ENCODE data around the gene SUN2. TPM values are rescaled to one million over a fixed set of nuclear protein-coding genes. Genes with fewer than 3 reads are reported as not detected.

Gene SUN2
- total RNA-seq, 1 experiment from 2014 or later, result 23.3 TPM

- H2AFZ ChIP-seq (ENCODE audit: low read length), result no peak overlapping the region
- peaks cover 44% of the 10 kb centered on the region for H3K4me1 ChIP-seq (ENCODE audit: low read length)
- H3K4me3 ChIP-seq (ENCODE audit: low read length), result peak overlapping the region; percentile 19; the same call in 1 of the 2 replicates
- peaks cover 41% of the 10 kb centered on the region for H4K20me1 ChIP-seq (ENCODE audit: insufficient read depth, low read depth, low read length)
- H3K9ac ChIP-seq (ENCODE audit: low read length), result 0 out of 2 replicates have a peak overlapping the region, but pooled peaks have one; percentile 5
- H3K36me3 ChIP-seq (ENCODE audit: insufficient read depth, low read length), result peaks cover 12% of the 10 kb centered on the region; the same call in 1 of the 2 replicates
- H3K27me3 ChIP-seq (ENCODE audit: low read length), result no peaks in the 10 kb centered on the region
- H3K27ac ChIP-seq (ENCODE audit: low read length), result peak overlapping the region; percentile 56
- DNase-seq, result peak; percentile 71
- no peaks in the 10 kb centered on the region for H3K9me3 ChIP-seq (ENCODE audit: low read length)
- H3K9me2 ChIP-seq (replicated peaks; ENCODE audit: insufficient read depth, low read length), result no peaks in the 10 kb centered on the region
- peak overlapping the region; percentile 92 for H3K4me2 ChIP-seq (ENCODE audit: low read depth, low read length, poor library complexity, severe bottlenecking)
- peaks cover 81% of the 10 kb centered on the region for H3K79me2 ChIP-seq (ENCODE audit: low read length)
Observed at GRCh38 chr22:38709306-38709705, 46.5 kb downstream of the SUN2 start.

- no peak overlapping the region for H2AFZ ChIP-seq (ENCODE audit: low read length)
- peak overlapping the region; percentile 92 for H3K4me2 ChIP-seq (ENCODE audit: low read depth, low read length, poor library complexity, severe bottlenecking)
- no peak overlapping the region for H3K27ac ChIP-seq (ENCODE audit: low read length)
- no peaks in the 10 kb centered on the region for H3K9me3 ChIP-seq (ENCODE audit: low read length)
- H3K4me3 ChIP-seq (ENCODE audit: low read length), result peak overlapping the region; percentile 79
- H4K20me1 ChIP-seq (ENCODE audit: insufficient read depth, low read depth, low read length), result peaks cover 33% of the 10 kb centered on the region
- no peaks in the 10 kb centered on the region for H3K27me3 ChIP-seq (ENCODE audit: low read length)
- H3K9ac ChIP-seq (ENCODE audit: low read length), result 0 out of 2 replicates have a peak overlapping the region, but pooled peaks have one; percentile 6
- peaks cover 71% of the 10 kb centered on the region for H3K79me2 ChIP-seq (ENCODE audit: low read length)
- no peaks in the 10 kb centered on the region for H3K9me2 ChIP-seq (replicated peaks; ENCODE audit: insufficient read depth, low read length)
- peaks cover 12% of the 10 kb centered on the region; the same call in 1 of the 2 replicates for H3K36me3 ChIP-seq (ENCODE audit: insufficient read depth, low read length)
- no peak for DNase-seq
- peaks cover 51% of the 10 kb centered on the region for H3K4me1 ChIP-seq (ENCODE audit: low read length)
Observed at GRCh38 chr22:38707984-38708383, 47.8 kb downstream of the SUN2 start.

GRCh38 chr22:38707346-38707745 is 48.5 kb downstream of the SUN2 start:
- Histone ChIP-seq H3K79me2 (ENCODE audit: low read length) (peaks cover 64% of the 10 kb centered on the region), H3K4me2 (ENCODE audit: low read depth, low read length, poor library complexity, severe bottlenecking) (peak overlapping the region; percentile 92), H3K9me3 (ENCODE audit: low read length) (no peaks in the 10 kb centered on the region), H4K20me1 (ENCODE audit: insufficient read depth, low read depth, low read length) (peaks cover 28% of the 10 kb centered on the region), H3K9ac (ENCODE audit: low read length) (peak overlapping the region; percentile 95), H2AFZ (ENCODE audit: low read length) (no peak overlapping the region), H3K4me1 (ENCODE audit: low read length) (peaks cover 53% of the 10 kb centered on the region), H3K36me3 (ENCODE audit: insufficient read depth, low read length) (peaks cover 12% of the 10 kb centered on the region; the same call in 1 of the 2 replicates), H3K9me2 (replicated peaks; ENCODE audit: insufficient read depth, low read length) (no peaks in the 10 kb centered on the region), H3K4me3 (ENCODE audit: low read length) (peak overlapping the region; percentile 79), H3K27ac (ENCODE audit: low read length) (no peak overlapping the region; the same call in 1 of the 2 replicates), H3K27me3 (ENCODE audit: low read length) (no peaks in the 10 kb centered on the region)
- no peak for DNase-seq

GRCh38 chr22:38706901-38707195 is 49.0 kb downstream of the SUN2 start:
- Histone ChIP-seq H3K79me2 (ENCODE audit: low read length) (peaks cover 59% of the 10 kb centered on the region), H3K27me3 (ENCODE audit: low read length) (no peaks in the 10 kb centered on the region), H3K4me3 (ENCODE audit: low read length) (peak overlapping the region; percentile 79), H3K9me2 (replicated peaks; ENCODE audit: insufficient read depth, low read length) (no peaks in the 10 kb centered on the region), H4K20me1 (ENCODE audit: insufficient read depth, low read depth, low read length) (peaks cover 24% of the 10 kb centered on the region), H3K27ac (ENCODE audit: low read length) (peak overlapping the region; percentile 60; the same call in 1 of the 2 replicates), H2AFZ (ENCODE audit: low read length) (no peak overlapping the region), H3K36me3 (ENCODE audit: insufficient read depth, low read length) (peaks cover 12% of the 10 kb centered on the region; the same call in 1 of the 2 replicates), H3K4me2 (ENCODE audit: low read depth, low read length, poor library complexity, severe bottlenecking) (peak overlapping the region; percentile 92), H3K9me3 (ENCODE audit: low read length) (no peaks in the 10 kb centered on the region), H3K9ac (ENCODE audit: low read length) (peak overlapping the region; percentile 95), H3K4me1 (ENCODE audit: low read length) (peaks cover 54% of the 10 kb centered on the region)
- DNase-seq, result no peak

- Histone ChIP-seq H4K20me1 (ENCODE audit: insufficient read depth, low read depth, low read length) (peaks cover 24% of the 10 kb centered on the region), H3K4me1 (ENCODE audit: low read length) (peaks cover 59% of the 10 kb centered on the region), H3K9ac (ENCODE audit: low read length) (peak overlapping the region; percentile 95), H3K27ac (ENCODE audit: low read length) (peak overlapping the region; percentile 60), H2AFZ (ENCODE audit: low read length) (no peak overlapping the region), H3K79me2 (ENCODE audit: low read length) (peaks cover 55% of the 10 kb centered on the region), H3K36me3 (ENCODE audit: insufficient read depth, low read length) (peaks cover 12% of the 10 kb centered on the region; the same call in 1 of the 2 replicates), H3K9me2 (replicated peaks; ENCODE audit: insufficient read depth, low read length) (no peaks in the 10 kb centered on the region), H3K9me3 (ENCODE audit: low read length) (no peaks in the 10 kb centered on the region), H3K4me2 (ENCODE audit: low read depth, low read length, poor library complexity, severe bottlenecking) (peak overlapping the region; percentile 92), H3K27me3 (ENCODE audit: low read length) (no peaks in the 10 kb centered on the region), H3K4me3 (ENCODE audit: low read length) (peak overlapping the region; percentile 79)
- peak; percentile 69 for DNase-seq
Observed at GRCh38 chr22:38706101-38706900, 49.5 kb downstream of the SUN2 start.

GRCh38 chr22:38705235-38706100 is 50.3 kb downstream of the SUN2 start, which contains the start of gene GTPBP1:
GTPBP1 (plus strand) TSS chr22:38705944; CDS start chr22:38705956, 12 bp downstream.
- peaks cover 24% of the 10 kb centered on the region for H4K20me1 ChIP-seq (ENCODE audit: insufficient read depth, low read depth, low read length)
- no peaks in the 10 kb centered on the region for H3K9me2 ChIP-seq (replicated peaks; ENCODE audit: insufficient read depth, low read length)
- H3K36me3 ChIP-seq (ENCODE audit: insufficient read depth, low read length), result peaks cover 10% of the 10 kb centered on the region; the same call in 1 of the 2 replicates
- peak within 1 kb of the TSS; percentile 81 for H3K27ac ChIP-seq (ENCODE audit: low read length)
- H3K27me3 ChIP-seq (ENCODE audit: low read length), result no peaks in the 10 kb centered on the region
- H3K9me3 ChIP-seq (ENCODE audit: low read length), result no peaks in the 10 kb centered on the region
- H3K4me2 ChIP-seq (ENCODE audit: low read depth, low read length, poor library complexity, severe bottlenecking), result peak within 1 kb of the TSS; percentile 97
- peak within 1 kb of the TSS; percentile 29 for H2AFZ ChIP-seq (ENCODE audit: low read length)
- H3K4me3 ChIP-seq (ENCODE audit: low read length), result peak within 1 kb of the TSS; percentile 79
- H3K4me1 ChIP-seq (ENCODE audit: low read length), result peaks cover 59% of the 10 kb centered on the region
- peak within 1 kb of the TSS; percentile 95 for H3K9ac ChIP-seq (ENCODE audit: low read length)
- peak; percentile 100 for DNase-seq
- peaks cover 47% of the 10 kb centered on the region for H3K79me2 ChIP-seq (ENCODE audit: low read length)

- Histone ChIP-seq H3K27ac (ENCODE audit: low read length) (peak overlapping the region; percentile 81), H3K36me3 (ENCODE audit: insufficient read depth, low read length) (peaks cover 3% of the 10 kb centered on the region; the same call in 1 of the 2 replicates), H4K20me1 (ENCODE audit: insufficient read depth, low read depth, low read length) (peaks cover 17% of the 10 kb centered on the region; the same call in 1 of the 2 replicates), H3K9ac (ENCODE audit: low read length) (peak overlapping the region; percentile 66), H2AFZ (ENCODE audit: low read length) (peak overlapping the region; percentile 29), H3K4me2 (ENCODE audit: low read depth, low read length, poor library complexity, severe bottlenecking) (peak overlapping the region; percentile 97), H3K4me3 (ENCODE audit: low read length) (peak overlapping the region; percentile 70), H3K79me2 (ENCODE audit: low read length) (peaks cover 47% of the 10 kb centered on the region), H3K9me2 (replicated peaks; ENCODE audit: insufficient read depth, low read length) (no peaks in the 10 kb centered on the region), H3K4me1 (ENCODE audit: low read length) (peaks cover 54% of the 10 kb centered on the region), H3K27me3 (ENCODE audit: low read length) (no peaks in the 10 kb centered on the region), H3K9me3 (ENCODE audit: low read length) (no peaks in the 10 kb centered on the region)
- DNase-seq, result no peak
Observed at GRCh38 chr22:38704654-38705234, 51.1 kb downstream of the SUN2 start.
